H9 (cell line): ENCODE measurements around the gene STAU1. TPM values are rescaled to one million over a fixed set of nuclear protein-coding genes. Genes with fewer than 3 reads are reported as not detected.
"Not testable (repeated sequence)": the region's sequence is repeated elsewhere in the genome, so short reads cannot be mapped to it uniquely, and the experiment has no call there.

Source experiments
- DNase-seq: peaks from one replicate; pipeline ENCODE4 v3.0.0-alpha.2; 2017
- H2AFZ ChIP-seq: one replicate; pipeline ENCODE4 v1.6.1; 2013; ENCODE audit warnings: mild to moderate bottlenecking, low read length, control low read depth, moderate library complexity
- H2AK5ac ChIP-seq: 2 replicates; pipeline ENCODE4 v1.6.1; 2013; ENCODE audit warnings: low read length, control low read depth, mixed read lengths; ENCODE audit not compliant: insufficient read length
- H2BK120ac ChIP-seq: one replicate; pipeline ENCODE4 v1.6.1; 2013; ENCODE audit warnings: low read depth, mild to moderate bottlenecking, low read length, control low read depth, inconsistent platforms; ENCODE audit not compliant: poor library complexity, severe bottlenecking
- H2BK12ac ChIP-seq: 2 replicates; pipeline ENCODE4 v1.6.1; 2013; ENCODE audit warnings: low read length, control low read depth, mixed read lengths, low read depth; ENCODE audit not compliant: insufficient read length
- H2BK15ac ChIP-seq: 2 replicates; pipeline ENCODE4 v1.6.1; 2013; ENCODE audit warnings: low read depth, low read length, control low read depth
- H2BK20ac ChIP-seq: one replicate; pipeline ENCODE4 v1.6.1; 2013; ENCODE audit warnings: low read depth, mild to moderate bottlenecking, low read length, control low read depth, inconsistent platforms; ENCODE audit not compliant: poor library complexity, severe bottlenecking
- H2BK5ac ChIP-seq: 2 replicates; pipeline ENCODE4 v1.6.1; 2013; ENCODE audit warnings: low read length, control low read depth, mixed read lengths; ENCODE audit not compliant: insufficient read length
- H3K14ac ChIP-seq: 2 replicates; pipeline ENCODE4 v1.6.1; 2013; ENCODE audit warnings: low read length, control low read depth; ENCODE audit not compliant: insufficient read depth
- H3K18ac ChIP-seq: 2 replicates; pipeline ENCODE4 v1.6.1; 2013; ENCODE audit warnings: low read depth, mild to moderate bottlenecking, mixed read lengths, low read length, control low read depth; ENCODE audit not compliant: insufficient read length
- H3K23ac ChIP-seq: 2 replicates; pipeline ENCODE4 v1.6.1; 2013; ENCODE audit warnings: low read length, control low read depth, mixed read lengths, low read depth; ENCODE audit not compliant: insufficient read length
- H3K23me2 ChIP-seq: 2 replicates; pipeline ENCODE4 v1.6.1; 2013; ENCODE audit warnings: low read depth, mild to moderate bottlenecking, mixed read lengths, low read length, control low read depth; ENCODE audit not compliant: insufficient read length, poor library complexity, severe bottlenecking
- H3K27ac ChIP-seq: 2 replicates; pipeline ENCODE4 v1.5.1; 2013; ENCODE audit warnings: low read length, control low read depth, mixed read lengths, low read depth; ENCODE audit not compliant: insufficient read length
- H3K27me3 ChIP-seq: 2 replicates; pipeline ENCODE4 v1.6.1; 2013; ENCODE audit warnings: low read length, control low read depth, inconsistent platforms; ENCODE audit not compliant: insufficient read depth
- H3K4ac ChIP-seq: 2 replicates; pipeline ENCODE4 v1.6.1; 2013; ENCODE audit warnings: low read depth, mild to moderate bottlenecking, control low read depth, inconsistent platforms, low read length, moderate library complexity
- H3K4me1 ChIP-seq: 2 replicates; pipeline ENCODE4 v1.6.1; 2013; ENCODE audit warnings: low read length, control low read depth, inconsistent platforms; ENCODE audit not compliant: insufficient read depth
- H3K4me2 ChIP-seq: 2 replicates; pipeline ENCODE4 v1.6.1; 2013; ENCODE audit warnings: low read length, control low read depth, mixed read lengths; ENCODE audit not compliant: insufficient read length, insufficient read depth
- H3K56ac ChIP-seq: 2 replicates; pipeline ENCODE4 v1.6.1; 2013; ENCODE audit warnings: low read depth, mild to moderate bottlenecking, mixed read lengths, low read length, control low read depth; ENCODE audit not compliant: insufficient read length
- H3K79me1 ChIP-seq: 2 replicates; pipeline ENCODE4 v1.6.1; 2013; ENCODE audit warnings: low read depth, mild to moderate bottlenecking, moderate library complexity, low read length, control low read depth, inconsistent platforms; ENCODE audit not compliant: insufficient read depth, poor library complexity, severe bottlenecking
- H3K79me2 ChIP-seq: 2 replicates; pipeline ENCODE4 v1.6.1; 2013; ENCODE audit warnings: low read length, control low read depth, inconsistent platforms; ENCODE audit not compliant: insufficient read depth
- H3K9ac ChIP-seq: 2 replicates; pipeline ENCODE4 v1.6.1; 2013; ENCODE audit warnings: low read length, control low read depth, mixed read lengths; ENCODE audit not compliant: insufficient read length; ENCODE audit errors: extremely low read depth
- H3K9me3 ChIP-seq: one replicate; pipeline ENCODE4 v1.6.1; 2013; ENCODE audit warnings: low read depth, low read length, inconsistent platforms; ENCODE audit not compliant: control insufficient read depth
- H3T11ph ChIP-seq: one replicate; pipeline ENCODE4 v1.6.1; 2013; ENCODE audit warnings: mild to moderate bottlenecking, low read length, control low read depth, inconsistent platforms
- H4K20me1 ChIP-seq: one replicate; pipeline ENCODE4 v1.6.1; 2013; ENCODE audit not compliant: control insufficient read depth, insufficient read length, insufficient read depth
- H4K5ac ChIP-seq: 2 replicates; pipeline ENCODE4 v1.6.1; 2013; ENCODE audit warnings: low read depth, mild to moderate bottlenecking, mixed read lengths, low read length, control low read depth; ENCODE audit not compliant: insufficient read length
- H4K8ac ChIP-seq: replicated peaks from 2 replicates; pipeline ENCODE4 v1.6.1; 2013; ENCODE audit warnings: low read length, control low read depth, mixed read lengths, low read depth; ENCODE audit not compliant: insufficient read length
- H4K91ac ChIP-seq: 2 replicates; pipeline ENCODE4 v1.6.1; 2013; ENCODE audit warnings: low read depth, mild to moderate bottlenecking, moderate library complexity, mixed read lengths, low read length, control low read depth; ENCODE audit not compliant: insufficient read length
- H3K27ac Mint-ChIP-seq, 3 experiments: 2 replicates in 2 of 3; 3 replicates in 1 of 3; pipeline ENCODE4 v1.8.0; 2020 to 2021; ENCODE audit warnings: mixed read lengths in 3 of 3, mild to moderate bottlenecking in 1 of 3, moderate library complexity in 1 of 3
- H3K27me3 Mint-ChIP-seq: 2 replicates; pipeline ENCODE4 v1.8.0; 2021; ENCODE audit warnings: low read depth, mild to moderate bottlenecking, moderate library complexity, mixed read lengths
- H3K36me3 Mint-ChIP-seq, 3 experiments: 2 replicates in 2 of 3; 3 replicates in 1 of 3; pipeline ENCODE4 v1.8.0; 2020 to 2021; ENCODE audit warnings: low read depth in 3 of 3, mixed read lengths in 3 of 3; ENCODE audit not compliant: insufficient read depth in 1 of 3
- H3K4me1 Mint-ChIP-seq, 2 experiments: 2 replicates each; pipeline ENCODE4 v1.8.0; 2020; ENCODE audit warnings: mixed read lengths in 2 of 2
- H3K4me3 Mint-ChIP-seq, 2 experiments: 2 replicates in 1 of 2; 3 replicates in 1 of 2; pipeline ENCODE4 v1.8.0; 2020 to 2021; ENCODE audit warnings: mild to moderate bottlenecking in 2 of 2, mixed read lengths in 2 of 2, moderate library complexity in 1 of 2
- H3K9me3 Mint-ChIP-seq, 2 experiments: 2 replicates in 1 of 2; 3 replicates in 1 of 2; pipeline ENCODE4 v1.8.0; 2020; ENCODE audit warnings: mild to moderate bottlenecking in 2 of 2, mixed read lengths in 2 of 2, moderate library complexity in 1 of 2
- CTCF ChIP-seq: fragments of 200-600 bp; sonication (generic); conservative IDR thresholded peaks from 3 replicates; pipeline ENCODE4 v1.8.0; 2021; ENCODE audit warnings: antibody characterized with exemption, mild to moderate bottlenecking
- WGBS: extraction: QIAGEN DNeasy Blood & Tissue Kit; methylation state at CpG from one replicate; pipeline ENCODE4 v1.1.7; 2013; ENCODE audit warnings: missing lambda C conversion rate, low lambda C conversion rate, mixed read lengths; ENCODE audit not compliant: insufficient read length; ENCODE audit errors: extremely low coverage; 5-methylcytosine and 5-hydroxymethylcytosine counted together
- total RNA-seq: library from RNA; stranded (reverse); gene quantifications from 2 replicates; pipeline ENCODE4 v1.2.1, GENCODE V29; 2021

The STAU1 gene
- total RNA-seq, 1 experiment from 2014 or later, result 106 TPM

DNA sequence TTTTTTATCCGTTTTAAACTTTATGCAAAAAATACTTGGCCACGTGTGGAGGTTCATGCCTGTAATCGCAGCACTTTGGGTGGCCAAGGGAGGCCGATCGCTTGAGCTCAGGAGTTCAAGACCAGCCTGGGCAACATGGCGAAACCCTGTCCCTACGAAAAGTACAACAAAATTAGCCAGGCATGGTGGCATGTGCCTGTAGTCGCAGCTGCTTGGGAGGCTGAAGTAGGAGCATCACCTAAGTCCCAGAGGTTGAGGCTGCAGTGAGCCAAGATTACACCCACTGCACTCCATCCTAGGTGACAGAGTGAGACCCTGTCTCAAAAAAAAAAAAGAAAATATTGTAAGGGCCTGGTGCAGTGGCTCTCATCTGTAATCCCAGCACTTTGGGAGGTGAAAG is 97.0 kb downstream of the STAU1 start:
- no peaks in the 10 kb centered on the region for H4K20me1 ChIP-seq
- no peak overlapping the region for H3K4me2 ChIP-seq
- H3K79me2 ChIP-seq, result 0 out of 2 replicates have a peak, but pooled peaks cover 2% of the 10 kb centered on the region
- Mint-ChIP-seq H3K4me3 (no peak overlapping the region), H3K27ac (peak overlapping the region in 1 of 3 experiments; percentile 52; a peak in 1 of 7 replicates), H3K9me3 (no peaks in the 10 kb centered on the region), H3K36me3 (peaks cover 53 to 98% (median 97%) of the 10 kb centered on the region in 3 experiments; a peak in 6 of 7 replicates), H3K27me3 (no peaks in the 10 kb centered on the region), H3K4me1 (no peaks in the 10 kb centered on the region)
- no peak overlapping the region for H3K56ac ChIP-seq
- no peak overlapping the region for H2BK15ac ChIP-seq
- H2BK120ac ChIP-seq, result no peak overlapping the region
- H3K9me3 ChIP-seq, result no peaks in the 10 kb centered on the region
- H3K4me1 ChIP-seq, result no peaks in the 10 kb centered on the region
- H3K18ac ChIP-seq, result no peak overlapping the region
- H4K8ac ChIP-seq, result no peak overlapping the region
- H2BK20ac ChIP-seq, result no peak overlapping the region
- H2AFZ ChIP-seq, result no peak overlapping the region
- H3K27me3 ChIP-seq, result no peaks in the 10 kb centered on the region
- no peak for DNase-seq
- no peak overlapping the region for H2BK5ac ChIP-seq
- H3T11ph ChIP-seq, result no peak overlapping the region
- H3K23ac ChIP-seq, result no peak overlapping the region
- H2AK5ac ChIP-seq, result no peak overlapping the region
- H4K91ac ChIP-seq, result no peak overlapping the region
- no peaks in the 10 kb centered on the region for H3K23me2 ChIP-seq
- no peak overlapping the region for H3K4ac ChIP-seq
- no peaks in the 10 kb centered on the region for H3K79me1 ChIP-seq
- H2BK12ac ChIP-seq, result no peak overlapping the region
- H4K5ac ChIP-seq, result no peak overlapping the region
- no peak overlapping the region for H3K9ac ChIP-seq
- WGBS, result no CpG with 5 or more reads among the region's 8 CpGs
- no peak for TF ChIP-seq CTCF
- no peak overlapping the region for H3K27ac ChIP-seq
- no peak overlapping the region for H3K14ac ChIP-seq

GRCh38 chr20:49082295-49082694 is 105.8 kb downstream of the STAU1 start:
- not testable (repeated sequence) for H3K4me2 ChIP-seq, H4K8ac ChIP-seq, H3K4me1 ChIP-seq, H3K23me2 ChIP-seq, H3K27ac Mint-ChIP-seq, H2BK15ac ChIP-seq, H3K27ac ChIP-seq, H3K79me2 ChIP-seq, H3K27me3 ChIP-seq, H3K4me3 Mint-ChIP-seq, H4K20me1 ChIP-seq, H4K91ac ChIP-seq, H3K9ac ChIP-seq, H3K9me3 ChIP-seq, H2BK12ac ChIP-seq, H2AK5ac ChIP-seq, DNase-seq, H3K14ac ChIP-seq, H2BK20ac ChIP-seq, H3T11ph ChIP-seq, H4K5ac ChIP-seq, H3K27me3 Mint-ChIP-seq, H2BK5ac ChIP-seq, H3K23ac ChIP-seq, H2BK120ac ChIP-seq, H3K4ac ChIP-seq, H3K9me3 Mint-ChIP-seq, H3K56ac ChIP-seq, H3K18ac ChIP-seq, H3K4me1 Mint-ChIP-seq, H3K79me1 ChIP-seq, H2AFZ ChIP-seq
- WGBS, result no CpG with 5 or more reads among the region's 12 CpGs
- peaks cover 45 to 95% (median 87%) of the 10 kb centered on the region in 3 experiments; a peak in 6 of 7 replicates for H3K36me3 Mint-ChIP-seq
